Erythroblast (primary cell): ENCODE data around the gene GPR150.

Experiments
- GATA1 ChIP-seq: IDR thresholded peaks from 2 replicates; pipeline ENCODE4 v1.6.1; 2011; ENCODE audit warnings: low read depth, mild to moderate bottlenecking, control low read depth, low read length, moderate library complexity
- POLR2A ChIP-seq: IDR thresholded peaks from 2 replicates; pipeline ENCODE4 v1.6.1; 2011; ENCODE audit warnings: mild to moderate bottlenecking, low read length

- no peak for TF ChIP-seq POLR2A
- TF ChIP-seq GATA1, result no peak
Measured at GRCh38 chr5:95641741-95642220, 21.9 kb downstream of the GPR150 start.
